RCC 7860 (cell line): ENCODE results near the gene SNX25.
A peak's percentile ranks its signal among the peaks of the same experiment; 100 is the strongest.
"Not testable (repeated sequence)": the region's sequence is repeated elsewhere in the genome, so short reads cannot be mapped to it uniquely, and the experiment has no call there.

Experiments used
- DNase-seq: peaks from one replicate; pipeline ENCODE4 v3.0.0-alpha.2; 2015; ENCODE audit warnings: low spot score
- FAIRE-seq: peaks from 2 replicates; lab custom pipeline; 2012; peaks lifted over from hg19 to GRCh38; lab: Jason Lieb, UNC

SNX25 gene

GRCh38 chr4:185298728-185299430 is 89.5 kb downstream of the SNX25 start:
- DNase-seq (no peak), FAIRE-seq (no peak)

GRCh38 chr4:185304541-185304940 is 95.1 kb downstream of the SNX25 start:
- FAIRE-seq (no peak), DNase-seq (no peak)

GRCh38 chr4:185304944-185305690 is 95.7 kb downstream of the SNX25 start:
- DNase-seq (no peak), FAIRE-seq (no peak)

GRCh38 chr4:185305979-185306442 is 96.6 kb downstream of the SNX25 start:
- FAIRE-seq (peak; percentile 75), DNase-seq (peak; percentile 84)

- peak; percentile 25 for DNase-seq
- no peak for FAIRE-seq
Observed at GRCh38 chr4:185307136-185307950, 97.9 kb downstream of the SNX25 start.

GRCh38 chr4:185309770-185310169 is 100.4 kb downstream of the SNX25 start:
- DNase-seq (no peak), FAIRE-seq (no peak)

- DNase-seq (no peak), FAIRE-seq (no peak)
Observed at GRCh38 chr4:185311113-185311888, 101.9 kb downstream of the SNX25 start.

GRCh38 chr4:185312699-185313098 is 103.3 kb downstream of the SNX25 start:
- DNase-seq, result no peak
- FAIRE-seq, result no peak

GRCh38 chr4:185317462-185317861 is 108.1 kb downstream of the SNX25 start:
- FAIRE-seq, DNase-seq: not testable (repeated sequence)

GRCh38 chr4:185317880-185318279 is 108.5 kb downstream of the SNX25 start:
- DNase-seq, result no peak
- no peak for FAIRE-seq

GRCh38 chr4:185318679-185319078 is 109.3 kb downstream of the SNX25 start:
- FAIRE-seq (no peak), DNase-seq (no peak)

- DNase-seq (no peak), FAIRE-seq (no peak)
Observed at GRCh38 chr4:185322803-185323202, 113.4 kb downstream of the SNX25 start.

GRCh38 chr4:185323606-185324005 is 114.2 kb downstream of the SNX25 start:
- no peak for FAIRE-seq
- DNase-seq, result no peak

GRCh38 chr4:185324361-185324760 is 115.0 kb downstream of the SNX25 start:
- DNase-seq, FAIRE-seq: not testable (repeated sequence)

GRCh38 chr4:185325721-185326120 is 116.3 kb downstream of the SNX25 start:
- not testable (repeated sequence) for DNase-seq, FAIRE-seq

- DNase-seq, result no peak
- FAIRE-seq, result no peak
Observed at GRCh38 chr4:185328586-185328985, 119.2 kb downstream of the SNX25 start.

- FAIRE-seq, result not testable (repeated sequence)
- peak; percentile 4 for DNase-seq
Observed at GRCh38 chr4:185329879-185330510, 120.6 kb downstream of the SNX25 start.

GRCh38 chr4:185332575-185333464 is 123.4 kb downstream of the SNX25 start:
- DNase-seq, result no peak
- FAIRE-seq, result no peak

GRCh38 chr4:185334326-185334725 is 124.9 kb downstream of the SNX25 start:
- FAIRE-seq, result no peak

More at GRCh38 chr4:185334326-185334725, 124.9 kb downstream of the SNX25 start:
- no peak for DNase-seq
